Left cardiac atrium (tissue), 4 donors: ENCODE data around the gene PROCA1. TPM values are rescaled to one million over a fixed set of nuclear protein-coding genes. Genes with fewer than 3 reads are reported as not detected.
"Not testable (repeated sequence)": the region's sequence is repeated elsewhere in the genome, so short reads cannot be mapped to it uniquely, and the experiment has no call there.

ENCODE experiments used
- ATAC-seq, 2 donors: fragments of 200-7000 bp; cut with Tn5 transposase; one replicate each; pipeline ENCODE4 v1.9.1; 2020; ENCODE audit warnings: mild to moderate bottlenecking in 2 of 2, moderate library complexity in 2 of 2
- DNase-seq: peaks from one replicate; pipeline ENCODE4 v3.0.0-alpha.2; 2020
- intact Hi-C, 2 donors: fragments of 100-400 bp; cut with DNase I; formaldehyde crosslinking; loops; one replicate each; pipeline versions ENCODE4 v1.14.1 to v1.15.1; 2022 to 2023
- total RNA-seq, 2 donors: library from RNA; stranded (reverse); fragmentation: NEBNext Ultra II Directional; extraction: Animal tissue kit (Norgen Biotek cat#: 25700); gene quantifications; one replicate each; pipeline ENCODE4 v1.2.1, GENCODE V29; 2021
- donor health status: DM: no; HTN: yes; CAD: no.
- donor health status: DM: no; HTN: yes; CAD: no; lungs with severe emphysema.
- donor health status: DM: yes; HTN: yes; CAD: no.
- donor health status: Dilated cardiomyopathy.

PROCA1 gene
- total RNA-seq, 2 donors from 2014 or later: 0.97 to 1.6 TPM

GRCh38 chr17:28745786-28746411 is 34.2 kb upstream of the PROCA1 start:
- ATAC-seq: peak in 1 of 2 donors; percentile 4
- intact Hi-C loops: no loop called here

DNA sequence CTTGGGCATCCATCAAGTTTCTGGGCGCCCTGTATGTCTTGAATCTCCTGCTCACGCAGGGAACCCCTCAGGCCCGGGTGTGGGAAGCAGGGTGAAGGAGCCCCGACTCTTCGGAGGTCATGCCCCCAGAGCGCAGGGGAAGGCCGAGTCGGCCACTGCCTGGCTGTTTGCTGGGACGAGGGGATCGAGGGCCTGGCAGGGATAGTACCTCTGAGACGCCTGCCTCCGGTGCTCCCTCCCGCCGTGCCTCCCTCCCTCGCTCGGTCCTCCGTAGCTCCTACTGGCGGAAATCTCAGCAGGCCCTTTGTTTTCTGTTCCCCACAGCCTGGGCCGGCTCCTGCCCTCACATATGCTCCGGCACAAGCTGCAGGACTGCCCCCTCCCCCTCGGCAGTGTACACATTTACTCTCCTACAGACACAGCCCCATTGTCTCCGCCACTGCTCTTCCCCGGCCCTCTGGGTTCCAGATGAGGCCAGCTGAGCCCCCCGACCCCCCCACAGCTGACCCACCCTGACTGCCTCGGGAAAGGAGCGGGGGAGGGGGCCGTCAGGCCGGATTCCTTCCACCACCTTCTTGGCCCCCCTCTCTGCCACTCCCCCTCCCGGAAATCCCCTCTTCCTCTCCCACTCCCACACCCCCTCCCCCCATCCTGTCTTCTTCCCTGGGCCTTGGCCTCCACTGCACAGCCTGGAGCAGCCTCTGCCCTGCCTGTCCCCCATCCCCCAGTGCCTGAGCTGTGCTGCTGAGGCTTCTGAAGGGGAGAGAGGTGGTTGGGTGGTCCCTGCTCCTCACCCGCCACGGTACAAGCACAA is 33.5 kb upstream of the PROCA1 start:
- intact Hi-C loops: no loop called here
- peak; percentile 52 for DNase-seq
- ATAC-seq: peak; percentile 9 to 10

More at GRCh38 chr17:28745786-28746411, 34.2 kb upstream of the PROCA1 start:
- DNase-seq: no peak

DNA sequence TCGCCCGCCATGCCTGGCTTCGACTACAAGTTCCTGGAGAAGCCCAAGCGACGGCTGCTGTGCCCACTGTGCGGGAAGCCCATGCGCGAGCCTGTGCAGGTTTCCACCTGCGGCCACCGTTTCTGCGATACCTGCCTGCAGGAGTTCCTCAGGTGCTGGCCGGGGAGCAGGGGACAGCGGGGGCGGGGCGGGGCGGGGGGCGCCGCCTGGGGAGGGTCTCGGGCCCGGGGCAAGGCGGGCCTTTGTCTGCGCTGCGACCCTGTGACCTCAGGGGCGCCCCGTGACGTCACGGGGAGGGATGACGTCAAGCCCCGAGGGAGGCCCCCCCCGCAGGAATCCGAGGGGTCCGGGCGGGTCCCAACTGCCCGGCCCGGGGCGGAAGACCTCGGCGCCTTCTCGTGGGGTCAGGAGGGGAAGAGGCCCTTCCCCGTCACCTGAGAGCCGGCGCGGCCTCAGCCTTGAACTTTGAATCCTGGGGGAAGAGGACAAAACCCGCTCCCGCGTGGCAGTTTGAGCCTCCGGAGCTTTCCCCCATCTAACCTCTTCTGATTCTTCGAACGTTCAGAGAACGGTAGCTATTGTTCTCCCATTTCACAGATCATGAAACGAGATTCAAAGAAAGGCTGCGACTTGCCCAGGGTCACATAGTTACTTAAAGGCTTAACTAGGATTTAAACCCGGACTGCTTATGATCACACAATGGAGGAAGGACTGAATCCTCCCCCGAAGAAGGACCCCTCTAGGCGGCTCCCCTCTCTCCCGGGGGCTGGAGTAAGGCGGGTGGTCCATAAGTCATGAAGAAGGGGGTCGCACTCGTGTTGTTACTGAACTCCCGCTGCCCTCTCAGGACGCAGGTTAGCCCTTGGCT is 32.6 kb upstream of the PROCA1 start:
- ATAC-seq (peak; percentile 23 to 35), DNase-seq (peak; percentile 68)
- intact Hi-C loops: no loop called here

DNA sequence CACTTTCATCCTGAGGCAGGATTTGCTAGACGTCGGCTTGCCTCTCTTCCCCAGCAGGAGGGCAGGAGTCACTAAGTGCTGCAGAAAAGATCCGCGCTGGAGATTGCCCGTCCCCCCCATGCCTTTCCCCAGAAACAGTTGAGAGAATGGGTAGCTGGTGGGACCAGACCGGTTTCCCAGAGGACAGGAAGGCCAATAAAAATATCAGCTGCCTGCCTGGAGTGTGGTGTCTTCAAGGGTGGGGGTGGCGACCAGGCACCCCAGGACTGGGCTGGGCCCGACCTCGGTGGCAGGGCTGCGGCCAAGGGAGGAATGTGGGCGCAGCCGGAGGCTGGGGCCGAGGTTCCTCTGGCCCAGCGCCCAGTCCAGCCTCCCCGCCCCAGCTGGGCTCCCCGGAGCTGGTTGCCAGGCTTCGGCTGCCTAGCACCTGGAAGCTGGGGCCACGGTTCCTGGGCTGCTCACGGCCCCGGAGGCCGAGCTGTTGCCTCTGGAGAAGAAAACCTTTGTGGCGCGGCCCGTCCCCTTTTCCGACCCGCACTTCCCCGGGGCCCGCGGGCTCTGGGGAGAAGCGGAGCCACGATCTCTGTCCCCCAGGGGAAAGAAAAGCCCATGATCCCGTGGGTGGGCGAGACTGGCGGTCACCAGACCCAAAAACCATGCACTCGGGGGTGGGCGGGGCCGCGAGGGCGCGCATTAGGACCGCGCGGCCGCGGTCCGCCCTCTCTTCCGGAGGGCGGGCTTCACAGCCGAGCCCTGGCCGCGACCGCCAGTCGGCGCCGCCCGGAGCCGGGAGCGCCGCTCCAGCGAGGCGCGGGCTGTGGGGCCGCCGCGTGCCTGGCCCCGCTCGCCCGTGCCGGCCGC is 31.8 kb upstream of the PROCA1 start, which contains the start of gene TRAF4:
Gene TRAF4, plus strand, starts transcription at position 769 of the 861 bp plus-strand sequence. CDS start 102 bp downstream, outside the sequence.
- DNase-seq: peak; percentile 88
- intact Hi-C loops: no loop called here
- ATAC-seq: peak; percentile 86 to 93

DNA sequence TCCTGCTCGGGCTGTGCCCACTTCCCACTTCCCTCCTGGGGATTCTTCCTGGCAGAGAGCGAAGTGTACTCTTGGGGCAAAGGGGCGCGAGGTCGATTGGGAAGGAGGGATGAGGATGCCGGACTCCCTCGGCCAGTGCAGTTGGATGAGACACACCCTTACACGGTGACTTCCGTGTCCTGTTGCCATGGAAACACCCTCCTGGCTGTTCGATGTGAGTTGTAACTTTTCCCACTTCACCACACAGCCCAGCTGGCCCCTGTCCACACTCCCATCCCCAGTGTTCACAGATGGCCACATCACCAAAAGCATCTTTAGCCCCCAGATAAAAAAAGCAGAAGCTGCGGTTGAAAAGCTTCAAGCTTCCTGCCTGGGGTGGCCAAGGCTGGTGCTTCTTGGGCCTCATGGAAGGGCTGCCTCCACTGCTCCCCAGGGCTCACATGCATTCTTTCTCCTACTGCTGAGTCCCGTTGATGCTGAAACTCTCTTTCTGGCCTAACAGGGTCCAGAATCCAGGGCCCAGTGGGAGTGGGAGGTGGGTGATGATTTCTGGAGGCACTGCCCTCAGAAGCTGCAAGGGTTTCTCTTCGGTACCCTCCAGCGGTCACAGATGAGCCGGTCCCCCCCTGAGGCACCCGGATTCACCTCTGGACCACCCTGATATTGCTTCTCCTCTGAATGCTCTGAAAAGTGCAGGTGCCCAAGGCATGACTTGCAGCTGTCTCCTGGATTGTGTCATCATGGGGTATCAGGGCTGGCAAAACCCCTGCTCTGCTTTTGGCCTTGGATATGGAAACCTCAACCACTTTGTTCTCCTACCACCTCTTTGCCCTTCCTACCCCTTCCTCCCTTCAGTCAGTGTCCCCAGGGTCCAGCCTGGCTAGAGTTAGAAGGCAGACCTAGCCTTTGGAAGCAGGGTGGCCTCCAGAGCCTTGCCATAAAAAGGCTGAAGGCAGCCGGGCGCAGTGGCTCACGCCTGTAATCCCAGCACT is 30.0 kb upstream of the PROCA1 start:
- no peak for ATAC-seq
- no peak for DNase-seq
- intact Hi-C loops: no loop called here

DNA sequence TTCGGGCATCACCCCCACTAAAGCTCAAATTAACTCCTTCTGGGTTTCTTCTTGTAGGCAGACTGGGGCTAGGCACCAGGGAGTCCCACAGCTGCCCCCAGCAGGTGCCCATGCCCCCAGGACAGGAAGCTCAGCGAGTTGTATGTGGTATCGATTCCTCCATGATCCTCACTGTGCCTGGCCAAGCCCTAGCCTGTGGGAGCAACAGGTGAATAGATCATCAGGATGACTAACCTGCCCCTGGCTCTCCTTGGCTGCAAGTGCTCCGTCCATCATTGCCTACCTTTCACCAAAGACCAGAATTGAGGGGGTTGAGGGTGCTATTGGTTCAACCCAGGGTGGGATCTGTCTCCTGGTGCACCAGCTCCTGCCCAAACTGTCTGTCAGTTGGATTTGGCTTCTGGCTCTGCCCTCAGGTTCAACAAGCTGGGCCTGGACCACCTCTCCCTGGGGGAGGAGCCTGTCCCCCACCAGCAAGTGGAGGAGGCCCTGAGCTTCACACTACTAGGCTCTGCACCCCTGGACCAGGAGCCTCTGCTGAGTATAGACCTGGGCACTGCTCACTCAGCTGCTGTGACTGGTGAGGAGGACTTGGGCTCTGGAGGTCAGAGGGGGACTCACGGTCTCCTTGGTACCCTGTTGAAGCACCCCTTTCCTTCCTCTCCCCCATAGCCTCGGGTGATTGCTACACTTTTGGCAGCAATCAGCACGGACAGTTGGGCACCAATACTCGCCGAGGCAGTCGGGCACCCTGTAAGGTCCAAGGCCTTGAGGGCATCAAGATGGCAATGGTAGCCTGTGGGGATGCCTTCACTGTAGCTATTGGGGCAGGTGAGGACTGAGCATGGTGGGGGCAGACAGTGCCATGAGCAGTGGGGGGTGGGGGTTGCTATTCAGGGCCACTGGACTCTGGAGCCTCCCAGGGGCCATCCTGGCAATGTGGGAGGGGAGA is 29.0 kb upstream of the PROCA1 start:
- DNase-seq: no peak
- intact Hi-C loops: no loop called here
- no peak for ATAC-seq

GRCh38 chr17:28738680-28739384 is 27.1 kb upstream of the PROCA1 start:
- no peak for DNase-seq
- intact Hi-C loops: no loop called here

GRCh38 chr17:28737770-28738679 is 26.3 kb upstream of the PROCA1 start:
- DNase-seq (no peak), ATAC-seq (peak in 1 of 2 donors; percentile 8)
- intact Hi-C loops: no loop called here

More at GRCh38 chr17:28738680-28739384, 27.1 kb upstream of the PROCA1 start:
- ATAC-seq: no peak

DNA sequence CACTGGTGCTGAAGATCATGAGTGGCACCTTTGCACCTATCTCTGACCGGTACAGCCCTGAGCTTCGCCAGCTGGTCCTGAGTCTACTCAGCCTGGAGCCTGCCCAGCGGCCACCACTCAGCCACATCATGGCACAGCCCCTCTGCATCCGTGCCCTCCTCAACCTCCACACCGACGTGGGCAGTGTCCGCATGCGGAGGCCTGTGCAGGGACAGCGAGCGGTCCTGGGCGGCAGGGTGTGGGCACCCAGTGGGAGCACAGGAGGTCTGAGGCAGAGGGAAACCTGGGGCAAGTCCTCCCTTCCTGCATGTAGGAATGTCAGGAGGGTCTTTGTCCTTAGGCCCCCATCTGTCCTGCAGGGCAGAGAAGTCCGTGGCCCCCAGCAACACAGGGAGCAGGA is 25.6 kb upstream of the PROCA1 start:
- intact Hi-C loops: no loop called here
- no peak for ATAC-seq
- DNase-seq: no peak

DNA sequence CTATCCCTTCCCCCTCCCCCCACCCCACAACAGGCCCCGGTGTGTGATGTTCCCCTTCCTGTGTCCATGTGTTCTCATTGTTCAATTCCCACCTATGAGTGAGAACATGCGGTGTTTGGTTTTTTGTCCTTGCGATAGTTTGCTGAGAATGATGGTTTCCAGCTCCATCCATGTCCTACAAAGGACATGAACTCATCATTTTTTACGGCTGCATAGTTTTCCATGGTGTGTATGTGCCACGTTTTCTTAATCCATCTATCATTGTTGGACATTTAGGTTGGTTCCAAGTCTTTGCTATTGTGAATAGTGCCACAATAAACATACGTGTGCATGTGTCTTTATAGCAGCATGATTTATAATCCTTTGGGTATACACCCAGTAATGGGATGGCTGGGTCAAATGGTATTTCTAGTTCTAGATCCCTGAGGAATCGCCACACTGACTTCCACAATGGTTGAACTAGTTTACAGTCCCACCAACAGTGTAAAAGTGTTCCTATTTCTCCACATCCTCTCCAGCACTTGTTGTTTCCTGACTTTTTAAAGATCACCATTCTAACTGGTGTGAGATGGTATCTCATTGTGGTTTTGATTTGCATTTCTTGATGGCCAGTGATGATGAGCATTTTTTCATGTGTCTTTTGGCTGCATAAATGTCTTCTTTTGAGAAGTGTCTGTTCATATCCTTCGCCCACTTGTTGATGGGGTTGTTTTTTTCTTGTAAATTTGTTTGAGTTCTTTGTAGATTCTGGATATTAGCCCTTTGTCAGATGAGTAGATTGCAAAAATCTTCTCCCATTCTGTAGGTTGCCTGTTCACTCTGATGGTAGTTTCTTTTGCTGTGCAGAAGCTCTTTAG is 24.5 kb upstream of the PROCA1 start:
- ATAC-seq, intact Hi-C loops: not testable (repeated sequence)

GRCh38 chr17:28735242-28735722 is 23.6 kb upstream of the PROCA1 start:
- DNase-seq (no peak), ATAC-seq (no peak)
- intact Hi-C loops: no loop called here

More for the DNA sequence above, 24.5 kb upstream of the PROCA1 start:
- DNase-seq: not testable (repeated sequence)

- ATAC-seq (no peak), DNase-seq (no peak)
- intact Hi-C loops: no loop called here
These were observed 23.1 kb upstream of the PROCA1 start for GRCh38 chr17:28734712-28735241.

DNA sequence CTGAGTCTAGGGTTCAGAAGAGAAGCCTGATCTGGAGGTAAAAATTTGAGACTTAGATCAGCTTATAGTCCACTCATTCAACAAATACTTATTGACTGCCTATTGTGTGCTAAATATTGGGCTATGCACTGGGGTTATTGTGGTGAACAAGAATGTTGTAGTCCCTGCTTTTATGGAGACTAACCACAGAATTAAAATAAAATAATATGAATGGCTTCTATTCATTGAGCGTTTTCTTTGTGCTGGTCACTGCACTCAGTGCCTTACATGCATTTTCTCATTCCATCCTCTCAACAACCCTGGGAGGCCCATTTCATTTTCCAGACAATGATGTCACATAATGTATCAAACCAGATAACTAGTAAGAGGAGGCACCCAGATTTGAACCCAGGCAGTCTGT is 21.7 kb upstream of the PROCA1 start:
- no peak for DNase-seq
- intact Hi-C loops: no loop called here
- no peak for ATAC-seq
